HL-60 (cell line): ENCODE results near the gene PHLPP1.

ENCODE experiments used
- DNase-seq, 2 experiments: peaks; one replicate each; pipeline ENCODE4 v3.0.0-alpha.2; 2010 to 2020; ENCODE audit warnings: low read depth in 1 of 2, low spot score in 1 of 2
- H3K27ac ChIP-seq: fragments of 250-450 bp; sonication (Bioruptor Pico); replicated peaks from 2 replicates; pipeline ENCODE4 v1.5.1; 2020; ENCODE audit warnings: mild to moderate bottlenecking, moderate library complexity
- H3K27me3 ChIP-seq: fragments of 250-450 bp; sonication (Bioruptor Pico); 2 replicates; pipeline ENCODE4 v1.5.1; 2021; ENCODE audit warnings: mild to moderate bottlenecking, moderate library complexity; ENCODE audit not compliant: insufficient read depth, poor library complexity, severe bottlenecking
- H3K4me3 ChIP-seq: replicated peaks from 2 replicates; pipeline ENCODE4 v1.5.1; 2011; ENCODE audit warnings: mild to moderate bottlenecking, control low read depth, low read length; ENCODE audit not compliant: insufficient read depth
- CTCF ChIP-seq: IDR thresholded peaks from one replicate; pipeline ENCODE4 v1.5.1; 2011; ENCODE audit warnings: low read length, control low read depth, inconsistent platforms; ENCODE audit not compliant: insufficient read depth
- GABPA ChIP-seq: IDR thresholded peaks from 2 replicates; pipeline ENCODE4 v1.6.1; 2012; ENCODE audit warnings: low read depth
- POLR2AphosphoS5 ChIP-seq: IDR thresholded peaks from 2 replicates; pipeline ENCODE4 v1.6.1; 2012; ENCODE audit warnings: low read depth
- REST ChIP-seq: IDR thresholded peaks from 2 replicates; pipeline ENCODE4 v1.6.1; 2012; ENCODE audit warnings: low read depth; ENCODE audit not compliant: insufficient replicate concordance
- SPI1 ChIP-seq: IDR thresholded peaks from 2 replicates; pipeline ENCODE4 v1.6.1; 2012; ENCODE audit warnings: low read depth, mild to moderate bottlenecking, borderline replicate concordance

Gene PHLPP1

GRCh38 chr18:62880034-62880433, 164.7 kb downstream of the PHLPP1 start:
- H3K4me3 ChIP-seq: no peak overlapping the region
- no peaks in the 10 kb centered on the region for H3K27me3 ChIP-seq
- TF ChIP-seq REST: no peak
- no peak for TF ChIP-seq SPI1
- TF ChIP-seq CTCF: no peak
- TF ChIP-seq GABPA: no peak
- TF ChIP-seq POLR2AphosphoS5: no peak
- no peak for DNase-seq
- H3K27ac ChIP-seq: no peak overlapping the region

- DNase-seq: no peak
- TF ChIP-seq POLR2AphosphoS5: no peak
- TF ChIP-seq SPI1: no peak
- TF ChIP-seq GABPA: no peak
- no peak for TF ChIP-seq CTCF
- no peak overlapping the region for H3K4me3 ChIP-seq
- no peaks in the 10 kb centered on the region for H3K27me3 ChIP-seq
- H3K27ac ChIP-seq: no peak overlapping the region
Observed at GRCh38 chr18:62880673-62881364, 165.5 kb downstream of the PHLPP1 start.

- DNase-seq: no peak
- no peak overlapping the region for H3K4me3 ChIP-seq
- no peaks in the 10 kb centered on the region for H3K27me3 ChIP-seq
- no peak overlapping the region for H3K27ac ChIP-seq
- TF ChIP-seq GABPA (no peak), SPI1 (no peak), POLR2AphosphoS5 (no peak), REST (no peak), CTCF (no peak)
Observed at GRCh38 chr18:62881509-62882016, 166.2 kb downstream of the PHLPP1 start.
